Neural cell (in vitro differentiated cells): ENCODE results near the gene MKNK1. TPM values are rescaled to one million over a fixed set of nuclear protein-coding genes. Genes with fewer than 3 reads are reported as not detected.

ENCODE experiments used
- H2AFZ ChIP-seq: fragments of 200-600, 300-800 bp; sonication (generic), shearing (Covaris generic); 2 replicates; pipeline ENCODE4 v1.6.0; 2014; ENCODE audit warnings: low read depth, mild to moderate bottlenecking, antibody characterized with exemption, low read length, moderate library complexity
- H3F3A ChIP-seq: fragments of 200-600 bp; shearing (Covaris generic); 2 replicates; pipeline ENCODE4 v1.6.1; 2016; ENCODE audit warnings: mild to moderate bottlenecking, moderate library complexity, mixed read lengths, antibody characterized with exemption, low read length; ENCODE audit not compliant: insufficient read depth, poor library complexity, severe bottlenecking
- H3K27ac ChIP-seq: fragments of 200-600, 300-800 bp; sonication (generic), shearing (Covaris generic); 2 replicates; pipeline ENCODE4 v1.5.1; 2014; ENCODE audit warnings: mild to moderate bottlenecking, low read length, moderate library complexity
- H3K27me3 ChIP-seq: fragments of 300-800, 200-600 bp; sonication (generic), shearing (Covaris generic); 2 replicates; pipeline ENCODE4 v1.6.0; 2014; ENCODE audit warnings: mild to moderate bottlenecking, low read depth, low read length, moderate library complexity; ENCODE audit not compliant: insufficient read depth
- H3K36me3 ChIP-seq: fragments of 300-800, 200-600 bp; sonication (generic), shearing (Covaris generic); 2 replicates; pipeline ENCODE4 v1.5.1; 2014; ENCODE audit warnings: mild to moderate bottlenecking, antibody characterized with exemption, low read length, moderate library complexity; ENCODE audit not compliant: insufficient read depth
- H3K4me2 ChIP-seq: fragments of 300-800, 200-600 bp; sonication (generic), shearing (Covaris generic); 2 replicates; pipeline ENCODE4 v1.6.0; 2014; ENCODE audit warnings: mild to moderate bottlenecking, low read length
- H3K4me3 ChIP-seq: fragments of 300-800, 200-600 bp; sonication (generic), shearing (Covaris generic); 2 replicates; pipeline ENCODE4 v1.5.1; 2014; ENCODE audit warnings: mild to moderate bottlenecking, low read length, moderate library complexity
- H3K79me2 ChIP-seq: fragments of 200-600 bp; shearing (Covaris generic); replicated peaks from 2 replicates; pipeline ENCODE4 v1.6.0; 2014; ENCODE audit warnings: mild to moderate bottlenecking, low read length, moderate library complexity; ENCODE audit not compliant: insufficient read depth
- H3K9ac ChIP-seq: fragments of 300-800, 200-600 bp; sonication (generic), shearing (Covaris generic); 2 replicates; pipeline ENCODE4 v1.6.1; 2016; ENCODE audit warnings: mild to moderate bottlenecking, low read length, mixed read lengths
- H3K9me2 ChIP-seq: fragments of 200-600 bp; shearing (Covaris generic); 2 replicates; pipeline ENCODE4 v1.6.1; 2016; ENCODE audit warnings: mild to moderate bottlenecking, low read length, mixed read lengths; ENCODE audit not compliant: insufficient read depth
- H3K9me3 ChIP-seq: fragments of 200-600, 300-800 bp; sonication (generic), shearing (Covaris generic); 2 replicates; pipeline ENCODE4 v1.6.1; 2016; ENCODE audit warnings: mild to moderate bottlenecking, mixed run types, low read length, moderate library complexity, mixed read lengths
- H4K20me1 ChIP-seq: fragments of 200-600 bp; shearing (Covaris generic); 2 replicates; pipeline ENCODE4 v1.6.1; 2016; ENCODE audit warnings: mild to moderate bottlenecking, mixed run types; ENCODE audit not compliant: insufficient read depth
- CTCF ChIP-seq: fragments of 450-650 bp; IDR thresholded peaks from 2 replicates; pipeline ENCODE4 v1.5.1; 2014; ENCODE audit warnings: antibody characterized with exemption, mild to moderate bottlenecking, moderate library complexity; ENCODE audit not compliant: poor library complexity, severe bottlenecking
- EP300 ChIP-seq: fragments of 450-650 bp; conservative IDR thresholded peaks from 2 replicates; pipeline ENCODE4 v1.6.1; 2014; ENCODE audit warnings: antibody characterized with exemption, mild to moderate bottlenecking, moderate library complexity; ENCODE audit not compliant: poor library complexity, severe bottlenecking
- EZH2 ChIP-seq: fragments of 200-600, 300-800 bp; shearing (Covaris generic), sonication (generic); IDR thresholded peaks from 2 replicates; pipeline ENCODE4 v1.6.1; 2014; ENCODE audit warnings: antibody characterized with exemption, low read length, borderline replicate concordance, mild to moderate bottlenecking; ENCODE audit not compliant: insufficient read depth, poor library complexity, severe bottlenecking
- MXI1 ChIP-seq: fragments of 450-650 bp; conservative IDR thresholded peaks from 2 replicates; pipeline ENCODE4 v1.6.1; 2014; ENCODE audit warnings: antibody characterized with exemption, mild to moderate bottlenecking; ENCODE audit not compliant: poor library complexity, severe bottlenecking
- POLR2AphosphoS5 ChIP-seq: IDR thresholded peaks from 2 replicates; pipeline ENCODE4 v1.6.1; 2012
- RAD21 ChIP-seq: fragments of 450-650 bp; conservative IDR thresholded peaks from 2 replicates; pipeline ENCODE4 v1.6.1; 2014; ENCODE audit warnings: antibody characterized with exemption, mild to moderate bottlenecking, moderate library complexity
- REST ChIP-seq: IDR thresholded peaks from 2 replicates; pipeline ENCODE4 v1.6.1; 2012; ENCODE audit warnings: borderline replicate concordance
- SMC3 ChIP-seq: fragments of 450-650 bp; conservative IDR thresholded peaks from 2 replicates; pipeline ENCODE4 v1.6.1; 2014; ENCODE audit warnings: antibody characterized with exemption, mild to moderate bottlenecking, moderate library complexity; ENCODE audit not compliant: poor library complexity
- TAF1 ChIP-seq: IDR thresholded peaks from 2 replicates; pipeline ENCODE4 v1.6.1; 2012; ENCODE audit warnings: low read depth
- polyA plus RNA-seq: library from polyadenylated mRNA; depleted of rRNA; stranded (reverse); fragments of >200 nt; gene quantifications from 2 replicates; pipeline ENCODE4 v1.2.3, GENCODE V29; 2014

The MKNK1 gene
- polyA plus RNA-seq, 1 donor from 2014 or later: 9.6 TPM

GRCh38 chr1:46522969-46523320 lies 81.1 kb downstream of the MKNK1 start:
- Histone ChIP-seq H3K27ac (no peak overlapping the region), H3K4me2 (no peak overlapping the region), H3K79me2 (no peaks in the 10 kb centered on the region), H4K20me1 (no peaks in the 10 kb centered on the region), H3K4me3 (no peak overlapping the region), H3F3A (no peaks in the 10 kb centered on the region), H3K9me3 (no peaks in the 10 kb centered on the region), H3K27me3 (peaks cover 29% of the 10 kb centered on the region), H3K9ac (no peak overlapping the region), H2AFZ (no peak overlapping the region), H3K36me3 (no peaks in the 10 kb centered on the region), H3K9me2 (no peaks in the 10 kb centered on the region)
- no peak for TF ChIP-seq MXI1
- TF ChIP-seq EP300: no peak
- TF ChIP-seq RAD21: no peak
- TF ChIP-seq TAF1: no peak
- TF ChIP-seq REST: no peak
- TF ChIP-seq CTCF: no peak
- TF ChIP-seq EZH2: no peak
- no peak for TF ChIP-seq SMC3
- TF ChIP-seq POLR2AphosphoS5: no peak

- Histone ChIP-seq H3K27me3 (peaks cover 24% of the 10 kb centered on the region), H3F3A (no peaks in the 10 kb centered on the region), H3K27ac (no peak overlapping the region), H3K79me2 (no peaks in the 10 kb centered on the region), H3K9me3 (no peaks in the 10 kb centered on the region), H4K20me1 (no peaks in the 10 kb centered on the region), H3K36me3 (no peaks in the 10 kb centered on the region), H3K4me3 (no peak overlapping the region), H3K9me2 (no peaks in the 10 kb centered on the region), H3K9ac (no peak overlapping the region), H3K4me2 (no peak overlapping the region), H2AFZ (no peak overlapping the region)
- TF ChIP-seq MXI1 (no peak), POLR2AphosphoS5 (no peak), SMC3 (no peak), CTCF (no peak), TAF1 (no peak), RAD21 (no peak), EP300 (no peak), EZH2 (no peak), REST (no peak)
These were observed 81.7 kb downstream of the MKNK1 start for GRCh38 chr1:46522184-46522968.
